ENCODE measurements around the gene RASSF4. TPM values are rescaled to one million over a fixed set of nuclear protein-coding genes. Genes with fewer than 3 reads are reported as not detected.

The RASSF4 gene
- total and polyA plus RNA-seq, 9 of the 15 experiments (the other 6 are each of a cell fraction or from before 2014, with no cell fraction given), result 0.01 to 0.62 (median 0.11) TPM; not detected in 3

DNA sequence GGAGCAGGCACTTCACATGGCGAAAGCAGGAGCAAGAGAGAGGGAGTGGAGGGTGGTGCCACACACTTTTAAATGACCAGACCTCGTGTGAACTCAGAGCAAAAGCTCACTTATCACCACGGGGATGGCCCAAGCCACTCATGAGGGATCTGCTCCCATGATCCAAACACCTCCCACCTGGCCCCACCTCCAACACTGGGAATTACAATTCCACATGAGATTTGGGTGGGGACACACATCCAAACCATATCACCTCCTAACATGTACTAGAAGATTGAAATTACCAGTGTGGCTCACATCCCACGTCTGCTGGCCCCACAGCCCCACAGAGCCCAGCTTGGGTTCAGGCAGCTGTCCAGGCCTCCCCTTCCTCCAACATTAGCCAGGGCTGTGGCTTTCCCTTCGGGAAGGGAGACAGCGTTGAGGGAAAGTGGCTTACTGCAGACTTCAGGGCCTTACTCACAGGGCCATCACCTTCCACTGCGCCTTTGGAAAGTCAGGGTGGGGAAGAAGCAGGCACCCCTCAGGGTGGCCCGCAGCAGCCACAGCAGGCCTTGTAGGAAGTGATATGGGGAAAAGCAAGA, 11.3 kb downstream of the RASSF4 start:
- Histone ChIP-seq H3K9me3 (replicated peaks; ENCODE audit: control insufficient read depth, insufficient read depth, low read depth, low read length) (no peaks in the 10 kb centered on the region), H3K4me2 (ENCODE audit: insufficient read depth, low read length) (no peak overlapping the region), H3K4me3 (no peak overlapping the region), H3K9me1 (ENCODE audit: control insufficient read depth, insufficient read depth, low read length) (no peaks in the 10 kb centered on the region), H3K79me2 (ENCODE audit: control insufficient read depth, insufficient read depth, low read length) (no peaks in the 10 kb centered on the region), H3K4me1 (replicated peaks in 1 of 2; ENCODE audit: control insufficient read depth in 2 of 2, insufficient read depth in 2 of 2, low read length in 2 of 2) (peaks cover 17 to 24% of the 10 kb centered on the region in 2 experiments), H3K9ac (ENCODE audit: insufficient read depth in 1 of 2, low read depth in 2 of 2, low read length in 2 of 2) (no peak overlapping the region), H3K36me3 (ENCODE audit: control insufficient read depth, insufficient read depth, low read length) (no peaks in the 10 kb centered on the region), H3K27me3 (ENCODE audit: control insufficient read depth in 2 of 2, insufficient read depth in 2 of 2, low read length in 2 of 2) (peaks cover 0 to 19% of the 10 kb centered on the region in 2 experiments; a peak in 2 of 5 replicates), H2AFZ (ENCODE audit: low read depth, low read length) (no peak overlapping the region), H3K27ac (ENCODE audit: extremely low read depth, low read depth, low read length) (no peak overlapping the region), H4K20me1 (replicated peaks; ENCODE audit: control insufficient read depth, insufficient read depth, low read length) (no peaks in the 10 kb centered on the region)
- POLR2A ChIA-PET, result no interaction called here
- TF ChIP-seq, protein P1, sequence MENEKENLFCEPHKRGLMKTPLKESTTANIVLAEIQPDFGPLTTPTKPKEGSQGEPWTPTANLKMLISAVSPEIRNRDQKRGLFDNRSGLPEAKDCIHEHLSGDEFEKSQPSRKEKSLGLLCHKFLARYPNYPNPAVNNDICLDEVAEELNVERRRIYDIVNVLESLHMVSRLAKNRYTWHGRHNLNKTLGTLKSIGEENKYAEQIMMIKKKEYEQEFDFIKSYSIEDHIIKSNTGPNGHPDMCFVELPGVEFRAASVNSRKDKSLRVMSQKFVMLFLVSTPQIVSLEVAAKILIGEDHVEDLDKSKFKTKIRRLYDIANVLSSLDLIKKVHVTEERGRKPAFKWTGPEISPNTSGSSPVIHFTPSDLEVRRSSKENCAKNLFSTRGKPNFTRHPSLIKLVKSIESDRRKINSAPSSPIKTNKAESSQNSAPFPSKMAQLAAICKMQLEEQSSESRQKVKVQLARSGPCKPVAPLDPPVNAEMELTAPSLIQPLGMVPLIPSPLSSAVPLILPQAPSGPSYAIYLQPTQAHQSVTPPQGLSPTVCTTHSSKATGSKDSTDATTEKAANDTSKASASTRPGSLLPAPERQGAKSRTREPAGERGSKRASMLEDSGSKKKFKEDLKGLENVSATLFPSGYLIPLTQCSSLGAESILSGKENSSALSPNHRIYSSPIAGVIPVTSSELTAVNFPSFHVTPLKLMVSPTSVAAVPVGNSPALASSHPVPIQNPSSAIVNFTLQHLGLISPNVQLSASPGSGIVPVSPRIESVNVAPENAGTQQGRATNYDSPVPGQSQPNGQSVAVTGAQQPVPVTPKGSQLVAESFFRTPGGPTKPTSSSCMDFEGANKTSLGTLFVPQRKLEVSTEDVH (IDR thresholded peaks at IDR 0.05; ENCODE audit: low read depth, partially characterized antibody), result no peak
- TF ChIP-seq ZNF354B (CRISPR knock-in tag; IDR thresholded peaks at IDR 0.05), result no peak
- TF ChIP-seq MEF2D (tag; conservative IDR thresholded peaks at IDR 0.05; ENCODE audit: low read depth), result no peak
- TF ChIP-seq ZNF644 (tag; IDR thresholded peaks at IDR 0.05; ENCODE audit: low read depth), result no peak
- TF ChIP-seq DIDO1 (tag; IDR thresholded peaks at IDR 0.05; ENCODE audit: low read depth), result no peak
- TF ChIP-seq GABPA (tag; conservative IDR thresholded peaks at IDR 0.05; ENCODE audit: low read depth), result no peak
- TF ChIP-seq EZH2 (IDR thresholded peaks at IDR 0.05; ENCODE audit: borderline replicate concordance, low read depth, low read length), result no peak
- no peak for TF ChIP-seq NONO (IDR thresholded peaks at IDR 0.05; ENCODE audit: low read depth in 2 of 2, low read length in 1 of 2)
- TF ChIP-seq RBM39 (optimal IDR thresholded peaks at IDR 0.05; ENCODE audit: low read depth, low read length), result no peak
- no TSS peak for BruUV-seq (replicated peaks)
- 29% methylated on average over 8 of the region's 8 CpGs for WGBS (ENCODE audit: insufficient coverage, low coverage, missing lambda C conversion rate)
- ATAC-seq (no peak), FAIRE-seq (no peak), DNase-seq (ENCODE audit: extremely low read depth in 1 of 4, low spot score in 3 of 4) (no peak)
- in situ Hi-C loops (cut with MboI), result no loop called here
- intact Hi-C loops (cut with micrococcal nuclease), result no loop called here
- CTCF ChIA-PET (ENCODE audit: low intra/inter-chr PET ratio), result no interaction called here
